Ectodermal cell (in vitro differentiated cells): ENCODE measurements around the gene FHL3.
"Not testable (repeated sequence)": the region's sequence is repeated elsewhere in the genome, so short reads cannot be mapped to it uniquely, and the experiment has no call there.

Experiments used
- H3K27ac ChIP-seq: 2 replicates; pipeline ENCODE4 v1.7.0; 2013; ENCODE audit warnings: mild to moderate bottlenecking, low read depth, low read length; ENCODE audit not compliant: insufficient read depth, poor library complexity, severe bottlenecking
- H3K27me3 ChIP-seq: 2 replicates; pipeline ENCODE4 v1.7.0; 2013; ENCODE audit warnings: mild to moderate bottlenecking, low read length; ENCODE audit not compliant: insufficient read depth, control insufficient read depth, poor library complexity, severe bottlenecking
- H3K36me3 ChIP-seq: one replicate; pipeline ENCODE4 v1.7.0; 2013; ENCODE audit warnings: low read length; ENCODE audit not compliant: control insufficient read depth, insufficient read depth
- H3K4me1 ChIP-seq: one replicate; pipeline ENCODE4 v1.7.0; 2013; ENCODE audit warnings: low read length; ENCODE audit not compliant: control insufficient read depth, insufficient read depth
- H3K4me3 ChIP-seq: 2 replicates; pipeline ENCODE4 v1.7.0; 2013; ENCODE audit warnings: low read depth, low read length, control low read depth; ENCODE audit not compliant: insufficient read depth
- H3K9me3 ChIP-seq: 2 replicates; pipeline ENCODE4 v1.7.0; 2013; ENCODE audit warnings: mild to moderate bottlenecking, low read length, moderate library complexity; ENCODE audit not compliant: control insufficient read depth
- WGBS, 2 experiments: methylation state at CpG; one replicate each; pipeline ENCODE4 v1.1.7; 2013; ENCODE audit warnings: missing lambda C conversion rate in 2 of 2; 5-methylcytosine and 5-hydroxymethylcytosine counted together

The FHL3 gene

GRCh38 chr1:37978541-37978940 lies 26.8 kb downstream of the FHL3 start:
- no peak overlapping the region for H3K4me3 ChIP-seq
- WGBS, 2 experiments = 82 to 88% methylated on average over 4 of the region's 4 CpGs
- H3K9me3 ChIP-seq = no peaks in the 10 kb centered on the region
- no peaks in the 10 kb centered on the region for H3K27me3 ChIP-seq
- H3K4me1 ChIP-seq = no peaks in the 10 kb centered on the region
- no peak overlapping the region for H3K27ac ChIP-seq
- H3K36me3 ChIP-seq = peaks cover 54% of the 10 kb centered on the region

DNA sequence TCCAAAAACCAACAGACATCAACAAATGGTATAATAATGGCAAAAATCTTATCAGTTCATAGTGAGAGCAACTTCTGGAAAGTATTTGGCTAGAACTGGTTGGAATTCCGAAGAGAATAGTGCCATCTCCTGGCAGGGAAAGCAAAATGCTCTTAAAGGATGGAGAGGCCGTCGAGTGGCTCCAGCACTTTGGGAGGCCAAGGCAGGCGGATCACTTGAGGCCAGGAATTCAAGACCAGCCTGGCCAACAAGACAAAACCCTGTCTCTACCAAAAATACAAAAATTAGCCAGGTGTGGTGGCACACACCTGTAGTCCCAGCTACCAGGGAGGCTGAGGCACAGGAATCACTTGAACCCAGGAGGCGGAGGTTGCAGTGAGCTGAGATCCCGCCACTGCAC lies 30.2 kb downstream of the FHL3 start:
- H3K36me3 ChIP-seq = peaks cover 41% of the 10 kb centered on the region
- H3K27ac ChIP-seq, H3K4me1 ChIP-seq, H3K9me3 ChIP-seq, H3K27me3 ChIP-seq, H3K4me3 ChIP-seq: not testable (repeated sequence)
- 70 to 73% methylated on average over 6 of the region's 6 CpGs for WGBS, 2 experiments

- no peak overlapping the region for H3K4me3 ChIP-seq
Measured at GRCh38 chr1:37974567-37974966, 30.7 kb downstream of the FHL3 start.

DNA sequence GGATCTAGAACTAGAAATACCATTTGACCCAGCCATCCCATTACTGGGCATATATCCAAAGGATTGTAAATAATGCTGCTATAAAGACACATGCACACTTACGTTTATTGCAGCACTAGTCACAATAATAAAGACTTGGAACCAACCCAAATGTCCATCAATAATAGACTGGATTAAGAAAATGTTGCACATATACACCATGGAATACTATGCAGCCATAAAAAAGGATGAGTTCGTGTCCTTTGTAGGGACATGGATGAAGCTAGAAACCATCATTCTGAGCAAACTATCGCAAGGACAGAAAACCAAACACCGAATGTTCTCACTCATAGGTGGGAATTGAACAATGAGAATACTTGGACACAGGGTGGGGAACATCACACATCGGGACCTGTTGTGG lies 31.6 kb downstream of the FHL3 start:
- H3K36me3 ChIP-seq = peaks cover 40% of the 10 kb centered on the region

More at GRCh38 chr1:37974567-37974966, 30.7 kb downstream of the FHL3 start:
- Histone ChIP-seq H3K9me3 (no peaks in the 10 kb centered on the region), H3K4me1 (no peaks in the 10 kb centered on the region), H3K36me3 (peaks cover 39% of the 10 kb centered on the region), H3K27ac (no peak overlapping the region), H3K27me3 (no peaks in the 10 kb centered on the region)
- 94% methylated on average over 5 of the region's 5 CpGs for WGBS, 2 experiments

DNA sequence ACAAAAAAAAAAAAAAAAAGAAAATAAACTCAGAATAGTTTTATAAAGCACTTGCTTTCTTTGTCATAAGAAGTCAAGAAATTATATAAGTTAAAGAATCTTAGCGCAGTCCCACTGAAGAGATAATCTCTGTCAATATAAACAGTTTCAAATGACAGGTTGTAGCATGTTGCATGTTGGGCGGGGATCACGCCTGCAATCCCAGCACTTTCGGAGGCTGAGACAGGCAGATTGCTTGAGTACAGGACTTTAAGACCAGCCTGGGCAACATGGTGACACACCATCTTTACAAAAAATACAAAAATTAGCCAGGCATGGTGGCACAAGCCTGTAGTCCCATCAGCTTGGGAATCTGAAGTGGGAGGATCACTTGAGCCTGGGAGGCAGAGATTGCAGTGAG lies 40.0 kb downstream of the FHL3 start:
- peaks cover 35% of the 10 kb centered on the region for H3K36me3 ChIP-seq
- H3K27ac ChIP-seq = no peak overlapping the region
- no peak overlapping the region for H3K4me3 ChIP-seq
- H3K4me1 ChIP-seq = no peaks in the 10 kb centered on the region
- 94% methylated on average over 4 of the region's 4 CpGs for WGBS, 2 experiments
- H3K27me3 ChIP-seq = no peaks in the 10 kb centered on the region
- no peaks in the 10 kb centered on the region for H3K9me3 ChIP-seq

More for the DNA sequence above, 31.6 kb downstream of the FHL3 start:
- H3K27ac ChIP-seq, H3K27me3 ChIP-seq, H3K9me3 ChIP-seq, H3K4me3 ChIP-seq, H3K4me1 ChIP-seq: not testable (repeated sequence)
- WGBS, 2 experiments = 92 to 100% methylated on average over 4 of the region's 5 CpGs

DNA sequence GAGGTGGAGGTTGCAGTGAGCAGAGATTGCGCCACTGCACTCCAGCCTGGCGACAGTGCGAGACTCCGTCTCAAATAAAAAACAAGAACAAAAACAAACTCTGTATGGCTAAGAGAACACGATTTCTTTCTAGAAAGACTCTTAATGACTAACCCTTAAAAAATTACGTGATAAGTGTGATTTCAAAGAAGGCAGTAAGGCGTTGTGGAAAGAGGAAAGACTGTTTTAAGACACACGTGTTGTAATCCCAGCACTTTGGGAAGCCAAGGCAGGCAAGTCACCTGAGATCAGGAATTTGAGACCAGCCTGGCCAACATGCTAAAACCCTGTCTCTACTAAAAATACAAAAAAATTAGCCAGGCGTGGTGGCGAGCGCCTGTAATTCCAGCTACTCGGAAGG lies 41.2 kb downstream of the FHL3 start:
- WGBS, 2 experiments = 87 to 89% methylated on average over 12 of the region's 12 CpGs
- H3K36me3 ChIP-seq = peaks cover 36% of the 10 kb centered on the region
- H3K4me3 ChIP-seq, H3K27me3 ChIP-seq, H3K9me3 ChIP-seq, H3K27ac ChIP-seq, H3K4me1 ChIP-seq: not testable (repeated sequence)

DNA sequence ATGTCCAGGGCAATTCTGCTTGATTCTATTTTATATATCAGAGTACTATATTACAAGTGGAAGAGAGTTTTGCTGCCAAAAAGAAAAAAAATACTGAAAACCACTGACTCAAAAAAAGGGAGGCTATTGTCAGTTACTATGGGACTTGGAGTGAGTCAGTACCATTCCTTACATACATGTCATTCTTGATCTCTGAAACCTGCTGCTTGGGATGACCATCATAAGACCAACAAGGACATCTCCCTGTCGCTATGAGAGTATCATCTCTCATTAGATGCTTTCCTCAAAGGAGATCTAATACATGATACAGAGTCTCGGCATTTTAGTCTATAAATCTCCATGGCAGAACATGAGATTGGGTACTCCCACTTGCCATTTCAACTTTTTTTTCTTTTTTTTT lies 46.6 kb downstream of the FHL3 start:
- Histone ChIP-seq H3K9me3 (no peaks in the 10 kb centered on the region), H3K27me3 (no peaks in the 10 kb centered on the region), H3K4me1 (no peaks in the 10 kb centered on the region), H3K36me3 (peaks cover 37% of the 10 kb centered on the region), H3K27ac (no peak overlapping the region), H3K4me3 (no peak overlapping the region)
- 90 to 91% methylated on average over 2 of the region's 2 CpGs for WGBS, 2 experiments

GRCh38 chr1:37955685-37956084 lies 49.6 kb downstream of the FHL3 start:
- no peak overlapping the region for H3K27ac ChIP-seq
- H3K4me1 ChIP-seq = no peaks in the 10 kb centered on the region
- H3K27me3 ChIP-seq = no peaks in the 10 kb centered on the region
- H3K36me3 ChIP-seq = peaks cover 25% of the 10 kb centered on the region
- no peaks in the 10 kb centered on the region for H3K9me3 ChIP-seq
- 91 to 92% methylated on average over 3 of the region's 3 CpGs for whole genome bisulfite sequencing, 2 experiments
- H3K4me3 ChIP-seq = no peak overlapping the region

DNA sequence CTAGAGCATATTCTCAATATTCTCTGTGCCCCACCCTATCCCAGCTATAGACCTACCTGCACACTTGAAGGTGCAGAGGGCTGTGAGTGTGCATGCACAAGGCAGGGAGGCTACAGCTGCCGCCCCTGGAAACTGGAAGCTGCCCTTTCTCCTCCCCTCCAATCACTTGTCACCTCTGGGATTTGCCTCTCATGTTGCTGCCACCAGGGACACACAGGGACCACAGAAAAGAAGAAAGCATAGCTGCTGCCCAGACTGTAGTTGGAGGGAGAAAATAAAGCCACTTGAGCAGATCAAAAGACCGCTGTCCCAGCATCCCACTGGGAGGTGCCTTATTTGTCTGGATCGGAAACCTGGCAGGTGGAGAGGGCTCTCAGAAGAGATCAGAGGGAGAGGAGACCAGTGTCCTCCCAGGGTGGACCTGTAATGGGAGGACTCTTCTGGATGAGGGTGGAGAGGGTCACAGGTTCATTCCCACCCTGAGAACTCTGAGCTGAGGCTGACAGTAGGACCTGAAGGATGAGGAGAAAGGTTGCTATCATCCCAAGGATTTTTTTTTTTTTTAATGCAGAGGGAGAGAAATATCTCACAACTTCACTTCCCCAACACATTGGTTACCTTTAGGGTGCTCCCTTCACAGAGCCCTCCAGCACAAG lies 50.9 kb downstream of the FHL3 start:
- H3K4me3 ChIP-seq = no peak overlapping the region
- no peaks in the 10 kb centered on the region for H3K27me3 ChIP-seq
- peaks cover 17% of the 10 kb centered on the region for H3K36me3 ChIP-seq
- H3K4me1 ChIP-seq = no peaks in the 10 kb centered on the region
- H3K27ac ChIP-seq = no peak overlapping the region
- 55 to 73% methylated on average over 3 of the region's 3 CpGs for WGBS, 2 experiments
- no peaks in the 10 kb centered on the region for H3K9me3 ChIP-seq

- 70 to 76% methylated on average over 3 of the region's 3 CpGs for WGBS, 2 experiments
- Histone ChIP-seq H3K9me3 (no peaks in the 10 kb centered on the region), H3K4me3 (no peak overlapping the region), H3K4me1 (no peaks in the 10 kb centered on the region), H3K27me3 (no peaks in the 10 kb centered on the region), H3K36me3 (peaks cover 3% of the 10 kb centered on the region), H3K27ac (no peak overlapping the region)
Measured at GRCh38 chr1:37952738-37953137, 52.6 kb downstream of the FHL3 start.
